Left ventricle myocardium inferior (tissue), 1 donor: ENCODE data around the gene ZNF385D. TPM values are rescaled to one million over a fixed set of nuclear protein-coding genes. Genes with fewer than 3 reads are reported as not detected.

Experiments
- DNase-seq: peaks from one replicate; pipeline ENCODE4 v3.0.0-alpha.2; 2020
- H3K27ac ChIP-seq: fragments of 200-600 bp; replicated peaks from 2 replicates; pipeline ENCODE4 v1.8.0; 2021
- H3K27me3 ChIP-seq: fragments of 200-600 bp; 2 replicates; pipeline ENCODE4 v1.8.0; 2021; ENCODE audit warnings: low read depth
- H3K36me3 ChIP-seq: fragments of 200-600 bp; 2 replicates; pipeline ENCODE4 v1.8.0; 2021
- H3K4me1 ChIP-seq: fragments of 200-600 bp; 2 replicates; pipeline ENCODE4 v1.8.0; 2021
- H3K4me3 ChIP-seq: fragments of 200-600 bp; 2 replicates; pipeline ENCODE4 v1.8.0; 2021; ENCODE audit warnings: mild to moderate bottlenecking, moderate library complexity
- H3K9me3 ChIP-seq: fragments of 200-600 bp; replicated peaks from 2 replicates; pipeline ENCODE4 v1.8.0; 2021
- CTCF ChIP-seq: fragments of 200-600 bp; IDR thresholded peaks from 2 replicates; pipeline ENCODE4 v1.8.0; 2021; ENCODE audit warnings: antibody characterized with exemption, mild to moderate bottlenecking, borderline replicate concordance
- intact Hi-C: fragments of 100-400 bp; cut with micrococcal nuclease; formaldehyde crosslinking; loops from one replicate; pipeline ENCODE4 v1.11.0; 2022
- total RNA-seq: library from RNA; stranded (reverse); fragmentation: NEBNext Ultra II Directional; extraction: Animal tissue kit (Norgen Biotek cat#: 25700); gene quantifications from one replicate; pipeline ENCODE4 v1.2.1, GENCODE V29; 2021
- donor health status: DM: no; HTN: yes; CAD: no; lungs with severe emphysema.

The ZNF385D gene
- total RNA-seq, 1 donor from 2014 or later, result 2.3 TPM

- no peak for DNase-seq
- no peaks in the 10 kb centered on the region for H3K27me3 ChIP-seq
- no peak overlapping the region for H3K4me3 ChIP-seq
- no peaks in the 10 kb centered on the region for H3K36me3 ChIP-seq
- H3K27ac ChIP-seq, result no peak overlapping the region
- TF ChIP-seq CTCF, result no peak
- no peaks in the 10 kb centered on the region for H3K9me3 ChIP-seq
- no peaks in the 10 kb centered on the region for H3K4me1 ChIP-seq
- intact Hi-C loops, result no loop called here
Observed at GRCh38 chr3:21668012-21668411, 83.0 kb downstream of the ZNF385D start.

GRCh38 chr3:21665444-21666100 lies 85.4 kb downstream of the ZNF385D start:
- Histone ChIP-seq H3K4me3 (no peak overlapping the region), H3K9me3 (no peaks in the 10 kb centered on the region), H3K27ac (no peak overlapping the region), H3K27me3 (no peaks in the 10 kb centered on the region), H3K4me1 (no peaks in the 10 kb centered on the region), H3K36me3 (no peaks in the 10 kb centered on the region)
- TF ChIP-seq CTCF, result no peak
- intact Hi-C loops, result no loop called here
- DNase-seq, result no peak

- no peaks in the 10 kb centered on the region for H3K4me1 ChIP-seq
- DNase-seq, result no peak
- H3K4me3 ChIP-seq, result no peak overlapping the region
- TF ChIP-seq CTCF, result no peak
- intact Hi-C loops, result no loop called here
- H3K27ac ChIP-seq, result no peak overlapping the region
- H3K27me3 ChIP-seq, result no peaks in the 10 kb centered on the region
- no peaks in the 10 kb centered on the region for H3K36me3 ChIP-seq
- no peaks in the 10 kb centered on the region for H3K9me3 ChIP-seq
Observed at GRCh38 chr3:21664996-21665395, 86.0 kb downstream of the ZNF385D start.

- no peak for DNase-seq
- intact Hi-C loops, result no loop called here
- H3K27me3 ChIP-seq, result no peaks in the 10 kb centered on the region
- no peaks in the 10 kb centered on the region for H3K9me3 ChIP-seq
- H3K4me1 ChIP-seq, result no peaks in the 10 kb centered on the region
- H3K4me3 ChIP-seq, result no peak overlapping the region
- no peaks in the 10 kb centered on the region for H3K36me3 ChIP-seq
- no peak for TF ChIP-seq CTCF
- no peak overlapping the region for H3K27ac ChIP-seq
Observed at GRCh38 chr3:21662403-21662802, 88.6 kb downstream of the ZNF385D start.

- no peak overlapping the region for H3K4me3 ChIP-seq
- H3K27ac ChIP-seq, result no peak overlapping the region
- H3K4me1 ChIP-seq, result no peaks in the 10 kb centered on the region
- no peak for TF ChIP-seq CTCF
- DNase-seq, result no peak
- intact Hi-C loops, result no loop called here
- no peaks in the 10 kb centered on the region for H3K36me3 ChIP-seq
- no peaks in the 10 kb centered on the region for H3K27me3 ChIP-seq
- H3K9me3 ChIP-seq, result no peaks in the 10 kb centered on the region
Observed at GRCh38 chr3:21654662-21655061, 96.3 kb downstream of the ZNF385D start.
